Keratinocyte (primary cell): ENCODE data around the gene ABCB9.

ENCODE experiments used
- EZH2 ChIP-seq: IDR thresholded peaks from one replicate; pipeline ENCODE4 v1.6.1; 2012; ENCODE audit warnings: inconsistent platforms, mild to moderate bottlenecking, low read length, moderate library complexity
- TF ChIP-seq, protein P1 (sequence below), 3 experiments: IDR thresholded peaks in 1 of 3; conservative IDR thresholded peaks in 1 of 3; optimal IDR thresholded peaks in 1 of 3; 2 replicates in 2 of 3; 3 replicates in 1 of 3; pipeline versions ENCODE3 to v1.5.1; 2011; ENCODE audit warnings: low read length in 3 of 3, mild to moderate bottlenecking in 3 of 3, moderate library complexity in 2 of 3, control low read depth in 1 of 3, inconsistent platforms in 1 of 3; ENCODE audit not compliant: insufficient read depth in 2 of 3; ENCODE audit errors: extremely low read depth in 1 of 3

DNA sequence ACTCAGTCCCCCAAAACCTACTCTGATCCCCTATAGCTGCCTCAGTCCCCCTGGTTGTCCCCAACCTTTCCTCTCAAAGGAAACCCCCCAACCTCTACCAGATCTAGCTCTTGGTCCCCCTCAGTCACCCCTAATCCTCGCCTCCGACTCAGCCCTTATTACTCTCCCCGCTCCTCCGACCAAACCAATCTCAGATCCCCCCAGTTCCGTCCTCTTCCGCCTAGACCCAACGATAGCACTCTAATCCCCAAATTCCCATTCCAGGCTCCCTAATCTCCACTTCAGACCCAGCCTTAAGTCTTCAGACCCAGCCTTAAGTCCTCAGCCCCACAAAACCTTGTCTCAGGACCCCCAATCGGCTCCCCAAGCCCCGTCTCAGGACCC, 71.0 kb downstream of the ABCB9 start:
- TF ChIP-seq, protein P1, sequence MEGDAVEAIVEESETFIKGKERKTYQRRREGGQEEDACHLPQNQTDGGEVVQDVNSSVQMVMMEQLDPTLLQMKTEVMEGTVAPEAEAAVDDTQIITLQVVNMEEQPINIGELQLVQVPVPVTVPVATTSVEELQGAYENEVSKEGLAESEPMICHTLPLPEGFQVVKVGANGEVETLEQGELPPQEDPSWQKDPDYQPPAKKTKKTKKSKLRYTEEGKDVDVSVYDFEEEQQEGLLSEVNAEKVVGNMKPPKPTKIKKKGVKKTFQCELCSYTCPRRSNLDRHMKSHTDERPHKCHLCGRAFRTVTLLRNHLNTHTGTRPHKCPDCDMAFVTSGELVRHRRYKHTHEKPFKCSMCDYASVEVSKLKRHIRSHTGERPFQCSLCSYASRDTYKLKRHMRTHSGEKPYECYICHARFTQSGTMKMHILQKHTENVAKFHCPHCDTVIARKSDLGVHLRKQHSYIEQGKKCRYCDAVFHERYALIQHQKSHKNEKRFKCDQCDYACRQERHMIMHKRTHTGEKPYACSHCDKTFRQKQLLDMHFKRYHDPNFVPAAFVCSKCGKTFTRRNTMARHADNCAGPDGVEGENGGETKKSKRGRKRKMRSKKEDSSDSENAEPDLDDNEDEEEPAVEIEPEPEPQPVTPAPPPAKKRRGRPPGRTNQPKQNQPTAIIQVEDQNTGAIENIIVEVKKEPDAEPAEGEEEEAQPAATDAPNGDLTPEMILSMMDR (optimal IDR thresholded peaks at IDR 0.05 in 1 of 3, IDR thresholded peaks at IDR 0.05 in 1 of 3, conservative IDR thresholded peaks at IDR 0.05 in 1 of 3; ENCODE audit: extremely low read depth in 1 of 3, insufficient read depth in 2 of 3, low read length in 3 of 3): no peak
- TF ChIP-seq EZH2: no peak
